Endometrial microvascular endothelial cells (primary cell): Measurements from ENCODE around the gene NANOS3. TPM values are rescaled to one million over a fixed set of nuclear protein-coding genes. Genes with fewer than 3 reads are reported as not detected.
"Not testable (repeated sequence)": the region's sequence is repeated elsewhere in the genome, so short reads cannot be mapped to it uniquely, and the experiment has no call there.

Source experiments
- in situ Hi-C: cut with HindIII; loops from 2 replicates; pipeline ENCODE4 v1.10.0; 2017; ENCODE audit warnings: low sequenced_read_pairs, low pct_unique_long_range_greater_than_20kb; ENCODE audit errors: inconsistent ontology term
- total RNA-seq: library from RNA; depleted of rRNA; stranded (reverse); fragments of >200 nt; gene quantifications from one replicate; pipeline ENCODE4 v1.2.3, GENCODE V29; 2015; ENCODE audit errors: inconsistent ontology term

The NANOS3 gene
- total RNA-seq, 1 donor from 2014 or later, result not detected

DNA sequence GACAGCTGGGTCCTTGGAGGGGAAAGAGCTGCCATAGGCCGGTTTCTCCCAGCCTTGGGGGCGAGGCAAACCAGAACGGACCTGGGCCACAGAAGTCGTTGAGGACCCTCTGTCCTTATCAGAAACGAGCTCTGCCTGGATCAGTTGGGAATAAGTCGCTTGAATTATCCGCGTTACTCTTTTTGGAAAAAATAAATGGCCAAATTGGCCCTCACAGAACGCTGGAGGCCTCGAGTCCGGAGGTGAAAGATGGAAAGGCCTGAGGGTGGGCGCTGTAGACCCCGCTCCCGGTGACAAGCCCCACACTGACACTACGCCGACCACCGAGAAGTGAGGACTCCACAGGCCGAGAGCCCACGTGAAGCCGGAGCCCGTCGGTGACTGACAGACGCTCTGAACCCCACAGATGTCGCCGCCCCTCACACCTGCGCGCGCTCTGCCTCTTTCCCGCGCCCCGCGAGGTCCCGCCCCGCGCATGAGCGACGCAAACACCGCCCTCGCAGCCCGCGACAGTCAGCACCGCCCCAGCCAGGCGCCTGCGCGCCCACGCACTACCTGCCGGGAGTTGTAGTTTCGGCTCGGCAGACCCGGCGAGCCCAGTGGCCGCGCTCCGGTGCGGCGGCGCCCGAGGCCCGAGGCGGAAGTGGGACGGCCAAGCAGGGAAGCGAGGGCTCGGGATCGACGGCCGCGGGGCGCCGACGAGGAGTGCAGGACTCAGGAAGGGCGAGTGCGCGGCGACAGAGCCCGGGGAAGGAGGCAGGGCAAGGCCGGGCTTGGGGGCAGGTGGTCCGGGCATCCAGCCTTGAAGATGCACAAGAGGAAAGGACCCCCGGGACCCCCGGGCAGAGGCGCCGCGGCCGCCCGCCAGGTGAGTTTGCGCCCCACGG, 28.9 kb downstream of the NANOS3 start, which contains the start of the genes BRME1 and CC2D1A:
BRME1 (minus strand) TSS at position 484 of the 887 bp plus-strand sequence. CDS start 1,225 bp downstream, outside the sequence.
CC2D1A (plus strand) TSS at position 568 of the 887 bp plus-strand sequence; CDS start at position 809, 241 bp downstream.
- in situ Hi-C loops, result no loop called here

DNA sequence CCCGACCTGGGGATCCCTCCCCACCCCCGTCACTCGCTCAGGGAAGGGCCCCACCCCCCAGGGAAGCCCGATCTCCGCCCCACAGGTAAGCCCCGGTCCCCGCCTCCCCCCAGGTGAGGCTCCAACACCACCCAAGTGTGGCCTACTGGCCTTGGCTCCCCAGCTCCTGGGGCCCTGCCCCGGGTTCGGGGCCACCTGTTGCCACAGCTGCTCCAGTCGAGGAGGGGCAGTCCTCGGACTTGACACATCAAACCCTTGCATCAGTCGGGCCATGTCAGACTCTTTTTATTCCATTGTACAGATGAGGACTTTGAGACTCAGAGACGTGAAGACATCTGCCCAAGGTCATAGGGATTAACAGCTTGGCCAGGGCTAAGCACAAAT, 29.6 kb downstream of the NANOS3 start:
- in situ Hi-C loops, result no loop called here

DNA sequence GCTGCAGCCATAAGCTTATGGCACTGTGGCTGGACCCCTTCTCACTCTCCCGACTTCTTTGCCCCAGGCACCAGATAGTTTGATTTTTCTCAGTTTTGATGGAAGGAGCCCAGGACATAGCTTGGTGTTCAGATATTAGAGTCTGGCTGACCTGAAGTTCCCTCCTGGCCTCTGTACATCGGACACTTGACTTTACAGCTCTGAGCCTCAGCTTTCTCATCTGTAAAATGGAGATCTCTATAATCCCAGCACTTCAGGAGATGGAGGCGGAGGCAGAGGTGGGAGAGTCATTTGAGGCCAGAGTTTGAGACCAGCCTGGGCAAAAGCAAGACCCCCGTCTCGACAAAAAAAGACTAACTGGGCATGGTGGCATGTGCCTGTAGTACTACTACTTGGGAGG, 30.0 kb downstream of the NANOS3 start:
- in situ Hi-C loops, result no loop called here

GRCh38 chr19:13908674-13909073, 31.7 kb downstream of the NANOS3 start:
- in situ Hi-C loops, result no loop called here

- in situ Hi-C loops, result no loop called here
Measured at GRCh38 chr19:13909430-13909829, 32.5 kb downstream of the NANOS3 start.

GRCh38 chr19:13913352-13913751, 36.4 kb downstream of the NANOS3 start:
- in situ Hi-C loops, result no loop called here

GRCh38 chr19:13914777-13915176, 37.8 kb downstream of the NANOS3 start:
- in situ Hi-C loops, result no loop called here

DNA sequence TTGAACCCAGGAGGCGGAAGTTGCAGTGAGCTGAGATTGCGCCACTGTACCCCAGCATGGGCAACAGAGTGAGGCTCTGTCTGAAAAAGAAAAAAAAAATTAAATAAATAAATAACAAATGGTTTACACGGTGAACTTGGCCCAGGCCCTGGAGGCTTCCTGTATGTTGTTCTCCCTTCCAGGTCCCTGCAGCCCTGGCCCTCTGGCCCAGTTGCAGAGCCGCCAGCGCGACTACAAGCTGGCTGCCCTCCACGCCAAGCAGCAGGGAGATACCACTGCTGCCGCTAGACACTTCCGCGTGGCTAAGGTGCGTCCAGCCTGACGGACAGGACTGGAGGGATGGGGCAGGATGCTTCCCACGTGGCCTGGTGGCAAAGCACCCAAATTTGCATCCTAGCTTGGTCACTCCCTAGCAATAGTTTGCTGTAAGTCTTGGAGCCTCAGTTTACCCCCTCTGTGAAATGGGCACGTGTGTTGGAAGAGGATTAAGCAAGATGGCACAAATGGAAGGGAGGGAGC, 41.0 kb downstream of the NANOS3 start:
- in situ Hi-C loops, result no loop called here

DNA sequence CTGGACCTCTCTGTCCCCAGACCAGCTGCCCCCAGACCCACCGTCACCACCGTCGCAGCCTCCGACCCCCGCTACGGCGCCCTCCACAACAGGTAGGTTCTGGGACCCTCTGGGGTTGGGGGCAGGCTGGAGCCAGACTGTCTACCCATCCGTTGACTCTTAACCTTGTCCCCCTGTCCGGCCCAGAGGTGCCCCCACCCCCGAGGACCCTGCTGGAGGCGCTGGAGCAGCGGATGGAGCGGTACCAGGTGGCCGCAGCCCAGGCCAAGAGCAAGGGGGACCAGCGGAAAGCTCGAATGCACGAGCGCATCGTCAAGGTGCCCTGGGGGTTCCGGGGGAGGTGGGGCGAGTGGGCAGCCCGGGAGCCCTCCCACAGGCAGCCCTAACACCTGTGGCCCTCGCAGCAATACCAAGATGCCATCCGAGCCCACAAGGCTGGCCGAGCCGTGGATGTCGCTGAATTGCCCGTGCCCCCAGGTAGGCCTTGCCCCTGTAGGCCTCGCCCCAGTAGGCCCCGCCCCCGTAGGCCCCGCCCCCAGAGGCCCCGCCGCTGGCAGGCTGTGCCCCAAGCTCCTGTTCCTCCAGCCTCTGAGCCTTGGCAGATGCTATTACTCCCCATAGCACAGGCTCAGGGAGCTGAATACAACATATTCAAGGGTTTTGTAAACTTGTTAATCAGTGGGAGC, 41.9 kb downstream of the NANOS3 start:
- in situ Hi-C loops, result no loop called here

DNA sequence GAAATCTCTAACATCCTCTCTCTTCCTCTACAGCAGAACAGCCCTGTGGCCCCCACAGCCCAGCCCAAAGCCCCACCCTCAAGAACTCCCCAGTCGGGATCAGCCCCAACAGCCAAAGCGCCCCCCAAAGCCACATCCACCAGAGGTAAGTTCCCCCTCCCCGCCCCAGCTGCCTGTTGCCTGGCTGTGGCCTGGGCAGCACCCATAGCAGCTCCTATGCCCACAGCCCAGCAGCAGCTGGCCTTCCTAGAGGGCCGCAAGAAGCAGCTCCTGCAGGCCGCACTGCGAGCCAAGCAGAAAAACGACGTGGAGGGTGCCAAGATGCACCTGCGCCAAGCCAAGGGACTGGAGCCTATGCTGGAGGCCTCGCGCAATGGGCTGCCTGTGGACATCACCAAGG, 43.6 kb downstream of the NANOS3 start:
- in situ Hi-C loops, result no loop called here

GRCh38 chr19:13920940-13921747, 44.2 kb downstream of the NANOS3 start:
- in situ Hi-C loops, result no loop called here

GRCh38 chr19:13922118-13922517, 45.2 kb downstream of the NANOS3 start:
- in situ Hi-C loops, result not testable (repeated sequence)

GRCh38 chr19:13923194-13923987, 46.5 kb downstream of the NANOS3 start:
- in situ Hi-C loops, result no loop called here

DNA sequence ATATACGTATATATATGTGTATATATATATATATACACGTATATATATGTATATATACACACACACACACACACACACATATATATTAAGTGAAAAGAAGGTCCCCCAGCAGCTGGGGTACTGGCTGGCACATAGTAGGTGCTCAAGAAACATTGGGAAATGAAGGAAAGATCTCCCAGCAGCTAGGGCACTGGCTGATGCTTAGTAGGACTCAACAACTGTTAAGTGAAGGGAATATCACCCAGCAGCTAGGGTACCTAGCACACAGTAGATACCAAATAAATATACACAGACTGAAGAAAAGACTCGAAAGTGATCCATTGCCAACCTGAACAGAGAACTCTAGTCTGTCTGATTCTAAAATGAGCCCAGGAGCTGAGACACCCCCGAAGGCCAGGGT, 49.1 kb downstream of the NANOS3 start:
- in situ Hi-C loops, result no loop called here

GRCh38 chr19:13926715-13927114, 49.8 kb downstream of the NANOS3 start:
- in situ Hi-C loops, result no loop called here

DNA sequence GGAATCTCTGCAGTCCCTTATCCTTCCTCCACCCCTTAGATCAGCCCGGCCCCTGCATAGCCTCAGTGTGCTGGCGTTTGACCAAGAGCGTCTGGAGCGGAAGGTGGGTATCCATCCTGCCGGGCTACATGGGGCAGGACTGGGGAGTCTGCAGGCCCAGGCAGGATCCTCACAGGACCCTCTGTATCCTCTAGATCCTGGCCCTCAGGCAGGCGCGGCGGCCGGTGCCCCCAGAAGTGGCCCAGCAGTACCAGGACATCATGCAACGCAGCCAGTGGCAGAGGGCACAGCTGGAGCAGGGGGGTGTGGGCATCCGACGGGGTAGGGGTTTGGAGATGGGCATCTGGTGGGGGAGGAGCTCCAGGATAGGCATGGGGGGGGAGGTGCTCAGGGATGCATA, 52.4 kb downstream of the NANOS3 start:
- in situ Hi-C loops, result no loop called here

DNA sequence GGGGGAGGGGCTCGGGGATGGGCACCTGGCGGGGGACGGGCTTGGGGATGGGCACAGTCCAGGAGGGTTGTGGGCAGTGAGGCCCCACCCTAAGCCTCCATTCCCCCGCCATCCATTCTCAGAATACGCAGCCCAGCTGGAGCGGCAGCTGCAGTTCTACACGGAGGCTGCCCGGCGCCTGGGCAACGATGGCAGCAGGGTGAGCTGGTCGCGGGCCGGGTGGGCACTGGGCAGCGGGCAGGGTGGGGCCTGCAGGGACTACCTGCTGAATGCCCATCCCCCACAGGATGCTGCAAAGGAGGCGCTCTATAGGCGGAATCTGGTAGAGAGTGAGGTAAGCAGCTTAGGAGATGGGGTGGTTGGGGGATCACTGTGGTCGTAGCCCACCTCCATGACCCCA, 53.0 kb downstream of the NANOS3 start:
- in situ Hi-C loops, result no loop called here
